ENCODE data around the gene ANO6.
"Not testable (repeated sequence)": the region's sequence is repeated elsewhere in the genome, so short reads cannot be mapped to it uniquely, and the experiment has no call there.

The ANO6 gene

GRCh38 chr12:45354399-45354798, 138.5 kb downstream of the ANO6 start:
- DNase-seq: no peak

DNA sequence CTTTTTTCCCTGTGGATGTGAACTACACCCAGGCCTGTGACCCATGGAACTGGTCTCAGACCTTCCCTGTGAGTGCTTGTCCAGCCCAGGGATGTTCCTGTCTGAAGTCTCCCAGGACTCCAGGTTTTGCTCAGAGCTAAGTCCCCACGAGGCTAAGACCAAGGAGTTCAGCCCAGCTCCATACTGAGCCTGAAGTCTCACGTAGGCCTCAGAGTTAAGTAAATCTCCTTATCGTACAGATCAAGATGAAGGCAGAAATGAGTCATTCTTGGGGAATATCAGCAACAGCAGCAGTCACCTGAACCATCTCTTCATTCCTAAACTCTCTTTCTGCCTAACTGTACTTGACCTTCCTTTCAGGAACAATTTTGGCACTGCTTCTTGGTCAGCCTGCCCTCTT, 139.8 kb downstream of the ANO6 start:
- DNase-seq: no peak

DNA sequence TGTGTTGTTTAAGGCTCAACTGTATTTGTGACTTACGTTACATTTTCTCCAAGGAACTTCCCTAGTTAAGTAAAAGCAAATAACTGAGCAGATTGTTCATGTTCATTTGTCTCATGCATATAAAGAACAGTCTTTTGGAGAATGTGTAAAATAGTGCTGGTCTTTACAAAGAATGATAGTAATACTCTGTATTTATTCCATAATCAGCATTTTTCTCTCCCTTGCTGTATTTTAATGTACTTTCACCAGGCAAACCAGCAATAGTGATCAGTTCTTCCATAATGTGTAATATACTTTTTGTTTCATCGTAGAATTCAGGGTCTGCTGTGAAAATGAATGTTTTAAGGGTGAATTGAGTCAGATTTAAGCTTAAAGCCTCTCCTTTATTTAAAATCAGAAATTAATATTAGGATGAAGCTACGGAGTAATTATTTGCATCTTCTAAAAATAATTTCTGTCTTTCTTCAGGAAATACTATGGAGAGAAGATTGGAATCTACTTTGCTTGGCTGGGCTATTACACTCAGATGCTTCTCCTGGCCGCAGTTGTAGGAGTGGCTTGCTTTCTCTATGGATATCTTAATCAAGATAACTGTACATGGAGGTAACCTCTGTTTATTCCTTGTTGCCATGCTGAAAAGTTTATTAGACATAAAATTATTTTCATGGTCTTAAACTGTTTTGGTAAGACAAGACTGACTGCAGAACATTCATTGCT, 141.1 kb downstream of the ANO6 start:
- DNase-seq: no peak

- no peak for DNase-seq
Observed at GRCh38 chr12:45357539-45358417, 141.9 kb downstream of the ANO6 start.

- no peak for DNase-seq
Observed at GRCh38 chr12:45362291-45362690, 146.4 kb downstream of the ANO6 start.

DNA sequence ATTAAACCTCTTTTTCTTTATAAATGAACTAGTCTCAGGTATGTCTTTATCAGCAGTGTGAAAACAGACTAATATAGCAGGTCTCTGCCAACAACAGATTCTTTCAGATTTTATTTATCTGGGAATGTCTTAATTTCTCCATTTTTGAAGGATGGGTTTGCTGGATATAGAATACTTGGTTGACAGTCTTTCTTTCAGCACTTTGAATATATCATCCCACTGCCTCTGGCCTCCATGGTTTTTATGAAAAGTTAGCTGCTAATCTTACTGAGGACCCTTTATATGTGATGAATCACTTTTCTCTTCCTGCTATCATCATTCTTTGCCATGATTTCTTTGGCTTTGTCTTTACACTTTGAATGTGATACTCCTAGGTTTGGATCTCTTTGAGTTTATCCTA, 148.0 kb downstream of the ANO6 start:
- DNase-seq: no peak

DNA sequence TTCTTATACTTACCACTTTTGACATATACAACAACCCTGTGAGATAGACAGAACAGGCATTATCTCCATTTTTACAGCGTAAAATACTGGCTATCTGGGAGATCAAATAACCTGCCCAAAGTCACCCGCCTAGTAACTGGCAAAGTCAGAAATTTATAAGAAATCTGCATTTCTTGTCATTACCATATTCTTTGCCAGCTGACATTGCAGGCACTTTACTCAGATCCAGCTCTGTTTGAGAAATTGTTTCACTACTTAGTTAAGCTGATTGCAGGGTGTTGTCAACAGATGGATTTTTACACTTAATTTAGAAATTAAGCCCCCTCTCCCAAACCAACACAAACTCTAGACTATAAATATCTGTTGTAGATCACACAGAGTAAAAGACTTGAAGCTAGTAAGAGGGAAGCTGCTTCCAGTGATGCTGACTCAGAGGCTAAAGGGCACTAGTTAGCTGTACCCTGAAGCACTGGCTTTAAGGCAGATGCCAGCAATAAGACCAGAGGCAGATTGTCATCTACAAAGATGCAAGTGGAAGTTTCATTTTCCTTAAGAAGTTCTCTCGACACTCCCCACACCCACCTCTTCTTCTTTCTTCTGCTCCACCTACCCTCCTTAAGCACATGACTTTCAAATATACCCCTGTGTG, 153.1 kb downstream of the ANO6 start:
- DNase-seq: no peak

DNA sequence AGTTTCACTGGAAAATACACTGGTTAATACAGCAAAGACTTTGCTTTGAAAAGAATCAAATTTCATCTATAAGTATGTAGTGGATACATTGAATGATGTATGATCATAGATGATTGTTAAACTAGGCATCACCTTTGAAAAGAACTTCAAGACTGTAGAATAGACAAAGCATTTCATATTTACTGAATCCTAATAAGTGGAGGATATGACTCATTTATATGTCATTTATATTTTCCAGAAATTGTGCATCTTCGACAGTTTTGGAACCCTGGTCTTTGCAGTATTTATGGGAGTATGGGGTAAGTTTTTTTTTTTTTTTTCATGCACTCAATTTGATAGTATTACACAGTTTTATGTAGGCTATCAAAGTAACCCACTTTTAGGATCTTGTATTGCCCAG, 161.9 kb downstream of the ANO6 start:
- DNase-seq: no peak

DNA sequence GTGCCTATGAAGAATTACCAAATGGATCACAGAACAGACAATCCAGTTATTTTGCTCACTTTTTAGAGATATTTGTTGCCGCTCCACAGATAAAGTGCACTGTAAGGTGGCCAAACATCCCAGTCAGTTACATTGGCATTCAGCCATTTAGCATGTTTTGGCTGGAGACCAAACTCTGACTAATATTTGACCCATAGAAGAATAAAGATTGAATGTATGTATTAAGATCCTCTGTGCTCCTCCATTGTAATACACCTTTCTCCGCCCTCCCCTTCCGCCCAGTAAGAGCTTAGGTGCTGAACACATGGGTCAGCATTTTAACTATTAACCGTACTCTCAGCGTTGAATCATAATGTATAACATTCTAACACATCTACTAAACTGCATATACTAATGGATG, 163.4 kb downstream of the ANO6 start:
- DNase-seq: no peak

GRCh38 chr12:45381351-45381750, 165.5 kb downstream of the ANO6 start:
- no peak for DNase-seq

DNA sequence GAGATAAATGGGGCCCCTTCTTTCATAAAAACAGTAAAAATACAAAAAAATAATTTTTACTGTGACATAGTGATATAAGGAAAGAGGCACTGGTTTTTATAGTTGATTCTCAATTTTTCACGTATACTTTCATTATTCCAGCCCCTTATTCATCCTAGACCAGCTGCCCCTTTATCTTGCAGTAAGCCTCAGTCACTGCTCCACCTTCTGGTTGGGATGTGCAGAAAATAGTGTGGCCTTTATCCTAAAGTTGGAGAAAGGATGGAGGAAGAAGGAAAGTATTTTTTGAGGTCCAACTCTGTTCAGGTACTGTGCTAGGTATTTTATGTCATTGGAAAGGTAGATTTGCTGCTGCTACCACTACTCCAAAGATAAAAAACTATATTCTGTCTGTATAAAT, 172.7 kb downstream of the ANO6 start:
- peak; percentile 62 for DNase-seq

- no peak for DNase-seq
Observed at GRCh38 chr12:45389426-45389825, 173.5 kb downstream of the ANO6 start.

DNA sequence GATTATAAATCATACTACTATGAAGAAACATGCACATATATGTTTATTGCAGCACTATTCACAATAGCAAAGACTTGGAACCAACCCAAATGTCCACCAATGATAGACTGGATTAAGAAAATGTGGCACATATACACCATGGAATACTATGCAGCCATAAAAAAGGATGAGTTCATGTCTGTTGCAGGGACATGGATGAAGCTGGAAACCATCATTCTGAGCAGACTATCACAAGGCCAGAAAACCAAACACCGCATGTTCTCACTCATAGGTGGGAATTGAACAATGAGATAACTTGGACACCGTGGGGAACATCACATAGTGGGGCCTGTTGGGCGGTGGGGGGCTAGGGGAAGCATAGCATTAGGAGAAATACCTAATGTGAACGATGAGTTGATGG, 181.6 kb downstream of the ANO6 start:
- DNase-seq: not testable (repeated sequence)

GRCh38 chr12:45398552-45398951, 182.7 kb downstream of the ANO6 start:
- DNase-seq: no peak

DNA sequence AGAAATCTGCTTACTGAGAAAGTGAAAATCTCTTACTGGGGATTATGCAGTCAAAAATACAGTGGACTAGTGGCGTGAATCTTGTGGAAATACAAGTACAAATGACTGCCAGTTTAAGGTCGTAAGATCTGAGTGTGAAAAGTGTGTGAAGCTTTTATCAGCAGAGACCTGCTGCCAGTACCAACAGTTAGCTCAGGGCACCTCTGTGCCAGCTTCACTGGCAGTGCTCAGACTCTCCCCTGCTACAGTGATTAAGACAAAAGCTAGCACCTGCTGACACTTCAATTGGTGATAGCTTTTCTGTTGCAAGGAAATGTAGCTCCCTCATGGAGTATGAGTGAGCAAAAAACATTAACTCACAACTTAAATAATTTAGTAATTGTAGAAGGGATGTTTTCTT, 185.1 kb downstream of the ANO6 start:
- DNase-seq: peak; percentile 91

GRCh38 chr12:45402288-45402687, 186.4 kb downstream of the ANO6 start:
- peak; percentile 83 for DNase-seq

- DNase-seq: no peak
Observed at GRCh38 chr12:45406988-45407850, 191.3 kb downstream of the ANO6 start.

GRCh38 chr12:45407981-45408728, 192.3 kb downstream of the ANO6 start:
- no peak for DNase-seq

DNA sequence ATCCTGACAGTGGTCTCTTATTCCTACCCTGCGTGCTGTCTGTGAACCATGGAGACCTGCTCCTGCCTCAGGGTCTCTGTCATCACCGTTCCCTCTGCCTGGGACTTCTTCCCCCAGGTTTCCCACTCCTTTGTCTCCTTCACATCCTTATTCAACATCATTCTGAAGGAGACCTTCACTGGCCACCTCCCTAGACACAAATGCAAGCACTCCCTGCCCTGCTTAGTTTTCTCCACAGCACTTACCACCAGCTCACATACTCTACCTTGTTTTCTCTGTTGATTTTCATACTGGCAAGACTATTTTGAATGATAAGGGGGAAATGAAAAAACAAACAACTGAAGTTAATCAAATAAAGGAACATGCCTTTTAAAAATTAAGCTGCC, 192.8 kb downstream of the ANO6 start:
- no peak for DNase-seq

DNA sequence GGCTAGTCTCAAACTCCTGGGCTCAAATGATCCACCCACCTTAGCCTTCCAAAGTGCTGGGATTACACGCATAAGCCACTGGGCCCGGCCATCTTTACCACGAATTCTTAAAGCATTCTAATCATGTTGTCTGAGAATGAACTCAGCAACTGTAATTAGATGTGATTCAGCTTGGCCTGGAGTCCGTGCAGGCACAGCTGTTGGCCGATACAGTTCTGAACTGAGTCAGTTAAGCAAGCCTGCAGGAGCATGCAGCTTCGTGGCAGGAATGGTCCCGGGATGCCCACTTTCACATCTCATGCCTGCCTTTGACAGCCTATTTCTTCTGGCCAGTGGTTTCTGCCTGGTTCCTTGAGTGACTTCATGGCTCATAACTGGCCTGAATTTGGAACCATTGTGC, 194.1 kb downstream of the ANO6 start:
- DNase-seq: no peak

DNA sequence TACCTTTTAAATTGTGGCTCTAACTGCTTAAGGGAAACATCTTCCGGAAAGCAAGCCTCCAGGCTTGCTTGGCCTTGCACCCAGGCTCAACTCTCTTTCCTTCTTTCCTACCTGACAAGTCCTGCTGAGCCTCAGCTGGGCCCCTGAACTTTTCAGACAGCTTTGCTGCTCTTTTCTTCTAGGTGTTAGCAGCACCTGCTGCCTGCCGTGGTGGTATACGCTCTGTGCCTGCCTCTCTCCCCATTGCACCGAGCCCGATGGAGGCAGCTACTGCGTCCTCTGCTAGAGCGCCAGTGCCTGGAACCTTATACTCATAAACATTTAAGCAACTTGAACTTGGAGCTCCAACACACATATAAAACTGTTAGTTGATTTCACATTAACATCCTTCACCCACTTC, 195.7 kb downstream of the ANO6 start:
- DNase-seq: no peak

- DNase-seq: no peak
Observed at GRCh38 chr12:45415393-45415817, 199.5 kb downstream of the ANO6 start.
